ENCODE data around the gene ARHGEF18. TPM values are rescaled to one million over a fixed set of nuclear protein-coding genes. Genes with fewer than 3 reads are reported as not detected.

Gene ARHGEF18
- total RNA-seq, 2 donors from 2014 or later = 118 to 127 TPM

- Mint-ChIP-seq H3K4me1 (peaks cover 17% of the 10 kb centered on the region), H3K27me3 (no peaks in the 10 kb centered on the region), H3K36me3 (ENCODE audit: low read depth) (peaks cover 6% of the 10 kb centered on the region), H3K27ac (no peak overlapping the region), H3K4me3 (no peak overlapping the region)
- no peak for DNase-seq
- no peaks in the 10 kb centered on the region for H3K9me3 ChIP-seq (ENCODE audit: control insufficient read depth, low read length, poor library complexity, severe bottlenecking)
- no peak for ATAC-seq
Measured at GRCh38 chr19:7377196-7377595, 28.5 kb downstream of the ARHGEF18 start.

GRCh38 chr19:7381073-7381390 lies 32.3 kb downstream of the ARHGEF18 start:
- peaks cover 28% of the 10 kb centered on the region for H3K4me1 Mint-ChIP-seq
- H3K27me3 Mint-ChIP-seq = no peaks in the 10 kb centered on the region
- H3K36me3 Mint-ChIP-seq (ENCODE audit: low read depth) = peaks cover 8% of the 10 kb centered on the region
- no peak overlapping the region for H3K4me3 Mint-ChIP-seq
- ATAC-seq (no peak), DNase-seq (no peak)
- H3K27ac Mint-ChIP-seq = peak overlapping the region; percentile 78
- no peaks in the 10 kb centered on the region for H3K9me3 ChIP-seq (ENCODE audit: control insufficient read depth, low read length, poor library complexity, severe bottlenecking)

GRCh38 chr19:7382694-7383093 lies 34.0 kb downstream of the ARHGEF18 start:
- DNase-seq (no peak), ATAC-seq (no peak)
- no peaks in the 10 kb centered on the region for H3K27me3 Mint-ChIP-seq
- no peaks in the 10 kb centered on the region for H3K9me3 ChIP-seq (ENCODE audit: control insufficient read depth, low read length, poor library complexity, severe bottlenecking)
- H3K27ac Mint-ChIP-seq = no peak overlapping the region
- peaks cover 10% of the 10 kb centered on the region for H3K36me3 Mint-ChIP-seq (ENCODE audit: low read depth)
- peaks cover 39% of the 10 kb centered on the region for H3K4me1 Mint-ChIP-seq
- no peak overlapping the region for H3K4me3 Mint-ChIP-seq

GRCh38 chr19:7383284-7383683 lies 34.5 kb downstream of the ARHGEF18 start:
- Mint-ChIP-seq H3K4me1 (peaks cover 39% of the 10 kb centered on the region), H3K27me3 (no peaks in the 10 kb centered on the region), H3K4me3 (no peak overlapping the region), H3K36me3 (ENCODE audit: low read depth) (peaks cover 10% of the 10 kb centered on the region), H3K27ac (no peak overlapping the region)
- H3K9me3 ChIP-seq (ENCODE audit: control insufficient read depth, low read length, poor library complexity, severe bottlenecking) = no peaks in the 10 kb centered on the region
- DNase-seq (no peak), ATAC-seq (no peak)

GRCh38 chr19:7385062-7385461 lies 36.3 kb downstream of the ARHGEF18 start:
- Mint-ChIP-seq H3K4me3 (no peak overlapping the region), H3K4me1 (peaks cover 34% of the 10 kb centered on the region), H3K27me3 (no peaks in the 10 kb centered on the region), H3K27ac (peak overlapping the region; percentile 95), H3K36me3 (ENCODE audit: low read depth) (peaks cover 8% of the 10 kb centered on the region)
- H3K9me3 ChIP-seq (ENCODE audit: control insufficient read depth, low read length, poor library complexity, severe bottlenecking) = no peaks in the 10 kb centered on the region
- no peak for DNase-seq
- no peak for ATAC-seq

- Mint-ChIP-seq H3K36me3 (ENCODE audit: low read depth) (peaks cover 4% of the 10 kb centered on the region), H3K27ac (peak overlapping the region; percentile 95), H3K27me3 (no peaks in the 10 kb centered on the region), H3K4me1 (peaks cover 35% of the 10 kb centered on the region), H3K4me3 (peak overlapping the region; percentile 83)
- no peaks in the 10 kb centered on the region for H3K9me3 ChIP-seq (ENCODE audit: control insufficient read depth, low read length, poor library complexity, severe bottlenecking)
- DNase-seq (no peak), ATAC-seq (peak; percentile 50)
Measured at GRCh38 chr19:7386308-7386707, 37.6 kb downstream of the ARHGEF18 start.

GRCh38 chr19:7386769-7387168 lies 38.0 kb downstream of the ARHGEF18 start:
- Mint-ChIP-seq H3K4me3 (peak overlapping the region; percentile 83), H3K36me3 (ENCODE audit: low read depth) (peaks cover 4% of the 10 kb centered on the region), H3K27me3 (no peaks in the 10 kb centered on the region), H3K4me1 (peaks cover 37% of the 10 kb centered on the region), H3K27ac (peak overlapping the region; percentile 95)
- no peak for DNase-seq
- H3K9me3 ChIP-seq (ENCODE audit: control insufficient read depth, low read length, poor library complexity, severe bottlenecking) = no peaks in the 10 kb centered on the region
- no peak for ATAC-seq

GRCh38 chr19:7391218-7391670 lies 42.5 kb downstream of the ARHGEF18 start:
- Mint-ChIP-seq H3K27ac (peak overlapping the region; percentile 57), H3K4me3 (no peak overlapping the region), H3K4me1 (peaks cover 36% of the 10 kb centered on the region), H3K36me3 (ENCODE audit: low read depth) (peaks cover 2% of the 10 kb centered on the region), H3K27me3 (no peaks in the 10 kb centered on the region)
- H3K9me3 ChIP-seq (ENCODE audit: control insufficient read depth, low read length, poor library complexity, severe bottlenecking) = no peaks in the 10 kb centered on the region
- ATAC-seq (no peak), DNase-seq (no peak)

GRCh38 chr19:7393459-7393858 lies 44.7 kb downstream of the ARHGEF18 start:
- Mint-ChIP-seq H3K36me3 (ENCODE audit: low read depth) (no peaks in the 10 kb centered on the region), H3K4me1 (peaks cover 23% of the 10 kb centered on the region), H3K27me3 (no peaks in the 10 kb centered on the region), H3K27ac (peak overlapping the region; percentile 84), H3K4me3 (peak overlapping the region; percentile 74)
- no peaks in the 10 kb centered on the region for H3K9me3 ChIP-seq (ENCODE audit: control insufficient read depth, low read length, poor library complexity, severe bottlenecking)
- no peak for DNase-seq
- peak; percentile 17 for ATAC-seq

- Mint-ChIP-seq H3K27me3 (no peaks in the 10 kb centered on the region), H3K27ac (peak overlapping the region; percentile 84), H3K4me3 (peak overlapping the region; percentile 92), H3K4me1 (peaks cover 27% of the 10 kb centered on the region), H3K36me3 (ENCODE audit: low read depth) (peaks cover 2% of the 10 kb centered on the region)
- no peak for ATAC-seq
- no peaks in the 10 kb centered on the region for H3K9me3 ChIP-seq (ENCODE audit: control insufficient read depth, low read length, poor library complexity, severe bottlenecking)
- DNase-seq = no peak
Measured at GRCh38 chr19:7393939-7394730, 45.4 kb downstream of the ARHGEF18 start.

GRCh38 chr19:7394731-7395359 lies 46.1 kb downstream of the ARHGEF18 start:
- DNase-seq (peak; percentile 84 to 90 (median 89)), ATAC-seq (peak; percentile 88)
- H3K9me3 ChIP-seq (ENCODE audit: control insufficient read depth, low read length, poor library complexity, severe bottlenecking) = no peaks in the 10 kb centered on the region
- Mint-ChIP-seq H3K27ac (peak overlapping the region; percentile 84), H3K4me1 (peaks cover 32% of the 10 kb centered on the region), H3K4me3 (peak overlapping the region; percentile 92), H3K27me3 (no peaks in the 10 kb centered on the region), H3K36me3 (ENCODE audit: low read depth) (peaks cover 2% of the 10 kb centered on the region)

GRCh38 chr19:7395360-7396066 lies 46.8 kb downstream of the ARHGEF18 start:
- no peaks in the 10 kb centered on the region for H3K9me3 ChIP-seq (ENCODE audit: control insufficient read depth, low read length, poor library complexity, severe bottlenecking)
- no peak for DNase-seq
- Mint-ChIP-seq H3K36me3 (ENCODE audit: low read depth) (peaks cover 2% of the 10 kb centered on the region), H3K4me1 (peaks cover 32% of the 10 kb centered on the region), H3K27me3 (no peaks in the 10 kb centered on the region), H3K27ac (peak overlapping the region; percentile 84), H3K4me3 (peak overlapping the region; percentile 92)
- peak; percentile 44 for ATAC-seq

GRCh38 chr19:7397687-7398086 lies 49.0 kb downstream of the ARHGEF18 start:
- Mint-ChIP-seq H3K4me1 (peaks cover 30% of the 10 kb centered on the region), H3K4me3 (no peak overlapping the region), H3K36me3 (ENCODE audit: low read depth) (peaks cover 8% of the 10 kb centered on the region), H3K27ac (peak overlapping the region; percentile 59), H3K27me3 (no peaks in the 10 kb centered on the region)
- DNase-seq = no peak
- H3K9me3 ChIP-seq (ENCODE audit: control insufficient read depth, low read length, poor library complexity, severe bottlenecking) = no peaks in the 10 kb centered on the region
- ATAC-seq = no peak
